HepG2 (cell line): Measurements from ENCODE around the gene FAM120AOS. TPM values are rescaled to one million over a fixed set of nuclear protein-coding genes. Genes with fewer than 3 reads are reported as not detected.

Experiments
- ASH2L ChIP-seq: fragments of 300-600, 200-600 bp; sonication (generic); IDR thresholded peaks from 2 replicates; pipeline ENCODE4 v1.7.0; 2017; ENCODE audit warnings: low read depth, mild to moderate bottlenecking, moderate library complexity, mixed read lengths, low read length; ENCODE audit not compliant: insufficient read length
- ERF ChIP-seq: IDR thresholded peaks from 2 replicates; pipeline ENCODE4 v1.6.1; 2018; ENCODE audit warnings: missing biosample characterization, missing genetic modification reagents
- HDAC1 ChIP-seq: sonication (generic); formaldehyde crosslinking; IDR thresholded peaks from 2 replicates; pipeline ENCODE4 v1.5.1; 2020; ENCODE audit warnings: mild to moderate bottlenecking, missing genetic modification reagents
- HNRNPH1 ChIP-seq: fragments of 200-400 bp; formaldehyde crosslinking; optimal IDR thresholded peaks from 2 replicates; pipeline ENCODE3; 2017; ENCODE audit warnings: mild to moderate bottlenecking, low read depth, low read length
- HNRNPLL ChIP-seq: fragments of 200-400 bp; formaldehyde crosslinking; IDR thresholded peaks from 2 replicates; pipeline ENCODE4 v1.6.1; 2017; ENCODE audit warnings: mild to moderate bottlenecking, low read depth, low read length; ENCODE audit not compliant: poor library complexity, severe bottlenecking
- ISL2 ChIP-seq: sonication (generic); formaldehyde crosslinking; IDR thresholded peaks from 2 replicates; pipeline ENCODE4 v1.5.0; 2020; ENCODE audit warnings: missing genetic modification reagents
- KDM2A ChIP-seq: sonication (generic); formaldehyde crosslinking; IDR thresholded peaks from 2 replicates; pipeline ENCODE4 v1.4.0; 2020; ENCODE audit warnings: low read depth, missing genetic modification reagents, borderline replicate concordance
- KDM4B ChIP-seq: sonication (generic); formaldehyde crosslinking; IDR thresholded peaks from 2 replicates; pipeline ENCODE4 v1.4.0; 2020; ENCODE audit warnings: missing genetic modification reagents
- KDM5B ChIP-seq: sonication (generic); formaldehyde crosslinking; IDR thresholded peaks from 2 replicates; pipeline ENCODE4 v1.4.0; 2020; ENCODE audit warnings: missing genetic modification reagents, mild to moderate bottlenecking, borderline replicate concordance
- MED1 ChIP-seq: sonication (generic); formaldehyde crosslinking; IDR thresholded peaks from 2 replicates; pipeline ENCODE4 v1.4.0; 2020; ENCODE audit warnings: missing genetic modification reagents
- MYC ChIP-seq: sonication (generic); formaldehyde crosslinking; IDR thresholded peaks from 2 replicates; pipeline ENCODE4 v1.9.0; 2021; ENCODE audit warnings: missing genetic modification reagents, borderline replicate concordance
- SNAI1 ChIP-seq: sonication (generic); formaldehyde crosslinking; IDR thresholded peaks from 2 replicates; pipeline ENCODE4 v1.5.0; 2020; ENCODE audit warnings: mild to moderate bottlenecking, missing genetic modification reagents, borderline replicate concordance
- TAF1 ChIP-seq: sonication (generic); formaldehyde crosslinking; IDR thresholded peaks from 2 replicates; pipeline ENCODE4 v1.4.0; 2020; ENCODE audit warnings: missing genetic modification reagents
- ZNF232 ChIP-seq: sonication (generic); formaldehyde crosslinking; IDR thresholded peaks from 2 replicates; pipeline ENCODE4 v1.4.0; 2020; ENCODE audit warnings: missing genetic modification reagents, borderline replicate concordance
- ZNF343 ChIP-seq: sonication (generic); formaldehyde crosslinking; IDR thresholded peaks from 2 replicates; pipeline ENCODE4 v1.4.0; 2020; ENCODE audit warnings: mild to moderate bottlenecking, missing genetic modification reagents
- ZNF350 ChIP-seq: sonication (generic); formaldehyde crosslinking; IDR thresholded peaks from 2 replicates; pipeline ENCODE4 v1.4.0; 2020; ENCODE audit warnings: mild to moderate bottlenecking, low read depth, missing genetic modification reagents, borderline replicate concordance
- ZNF547 ChIP-seq: sonication (generic); formaldehyde crosslinking; IDR thresholded peaks from 2 replicates; pipeline ENCODE4 v1.5.1; 2020; ENCODE audit warnings: mild to moderate bottlenecking, missing genetic modification reagents
- ZNF550 ChIP-seq: sonication (generic); formaldehyde crosslinking; IDR thresholded peaks from 2 replicates; pipeline ENCODE4 v1.4.0; 2020; ENCODE audit warnings: mild to moderate bottlenecking, missing genetic modification reagents, borderline replicate concordance
- ZNF563 ChIP-seq: sonication (generic); formaldehyde crosslinking; IDR thresholded peaks from 2 replicates; pipeline ENCODE4 v1.8.0; 2022; ENCODE audit warnings: mild to moderate bottlenecking, moderate library complexity, missing genetic modification reagents
- ZNF619 ChIP-seq: sonication (generic); formaldehyde crosslinking; IDR thresholded peaks from 2 replicates; pipeline ENCODE4 v1.4.0; 2020; ENCODE audit warnings: mild to moderate bottlenecking, missing genetic modification reagents
- ZNF782 ChIP-seq: sonication (generic); formaldehyde crosslinking; IDR thresholded peaks from 2 replicates; pipeline ENCODE4 v1.4.0; 2020; ENCODE audit warnings: missing genetic modification reagents, mild to moderate bottlenecking, borderline replicate concordance
- polyA plus RNA-seq, 8 experiments: library from polyadenylated mRNA; depleted of rRNA in 3 of 8; stranded (reverse) in 7 of 8; unstranded in 1 of 8; fragments of >200 nt; fragmentation: Illumina TruSeq in 4 of 8; extraction: Trizol in 4 of 8; gene quantifications; 2 replicates each; pipeline versions ENCODE4 v1.2.1 to v1.2.3, GENCODE V29; 2011 to 2016; ENCODE audit warnings: low read depth in 4 of 8, missing spikeins in 1 of 8, mixed read lengths in 1 of 8; ENCODE audit not compliant: insufficient read depth in 1 of 8
- total RNA-seq, 5 experiments: library from RNA; depleted of rRNA; stranded (reverse); fragments of >200 nt; fragmentation: Illumina TruSeq; extraction: Trizol; gene quantifications; 2 replicates each; pipeline ENCODE4 v1.2.3, GENCODE V29; 2016; ENCODE audit warnings: low read depth in 1 of 5
- TF ChIP-seq, protein P1 (sequence below): sonication (generic); formaldehyde crosslinking; IDR thresholded peaks from 2 replicates; pipeline ENCODE4 v1.4.0; 2020; ENCODE audit warnings: mild to moderate bottlenecking, missing genetic modification reagents
- TF ChIP-seq, protein P2 (sequence below): sonication (generic); formaldehyde crosslinking; IDR thresholded peaks from 2 replicates; pipeline ENCODE4 v1.8.1; 2023; ENCODE audit warnings: missing genetic modification reagents, mild to moderate bottlenecking, borderline replicate concordance
- TF ChIP-seq, protein P3 (sequence below): sonication (generic); formaldehyde crosslinking; IDR thresholded peaks from 2 replicates; pipeline ENCODE4 v1.4.0; 2020; ENCODE audit warnings: missing genetic modification reagents, borderline replicate concordance
- TF ChIP-seq, protein P4 (sequence below): sonication (generic); formaldehyde crosslinking; IDR thresholded peaks from 2 replicates; pipeline ENCODE4 v1.4.0; 2020; ENCODE audit warnings: mild to moderate bottlenecking, missing genetic modification reagents

FAM120AOS gene
- total and polyA plus RNA-seq, 2 of the 13 experiments (the other 11 are each of a cell fraction or from before 2014, with no cell fraction given): 28.2 to 34.6 TPM

DNA sequence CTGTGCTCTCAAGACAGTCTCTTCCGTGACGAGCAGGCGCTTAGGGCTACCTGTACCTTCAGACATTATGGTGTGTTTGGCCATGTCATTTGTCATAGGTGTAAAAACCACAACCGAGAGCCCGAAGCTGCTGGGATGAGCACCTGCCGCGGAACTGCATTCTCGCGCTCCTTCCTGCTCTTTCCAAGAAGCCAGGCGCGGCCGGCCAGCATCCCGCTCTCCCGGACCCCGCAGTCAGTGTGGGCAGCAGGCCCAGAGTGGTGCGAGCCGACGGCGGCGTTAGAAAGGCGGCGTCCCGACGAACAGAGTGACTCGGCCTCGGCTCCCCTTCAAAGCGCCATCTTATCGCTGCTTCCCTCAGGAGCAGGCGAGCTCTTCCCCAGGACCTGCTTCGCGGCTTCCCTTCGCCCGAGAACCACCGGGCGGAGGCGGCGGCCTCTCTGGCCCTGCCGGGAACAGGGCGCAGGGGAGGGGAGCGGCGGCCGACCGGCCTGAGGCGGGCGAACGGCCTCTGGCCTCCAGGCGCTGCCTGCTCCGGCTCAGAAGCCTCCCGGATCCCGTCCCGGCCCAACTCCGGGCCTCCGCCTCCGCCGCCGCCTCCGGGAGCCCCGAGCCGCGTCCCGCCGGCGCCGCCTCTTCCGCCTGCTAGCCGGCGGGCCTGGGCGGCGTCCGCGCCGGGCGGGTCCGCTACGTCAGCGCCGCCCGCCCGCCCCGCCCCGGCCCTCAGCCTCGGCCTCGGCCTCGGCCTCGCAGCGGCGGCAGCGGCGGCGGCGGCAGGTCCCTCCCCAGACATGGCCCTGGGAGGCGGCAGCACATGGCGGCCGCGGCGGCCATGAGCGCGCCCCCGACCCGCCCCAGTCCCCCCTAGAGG is 2.2 kb downstream of the FAM120AOS start, which contains the start of gene FAM120A (continued):
- TF ChIP-seq, protein P1, sequence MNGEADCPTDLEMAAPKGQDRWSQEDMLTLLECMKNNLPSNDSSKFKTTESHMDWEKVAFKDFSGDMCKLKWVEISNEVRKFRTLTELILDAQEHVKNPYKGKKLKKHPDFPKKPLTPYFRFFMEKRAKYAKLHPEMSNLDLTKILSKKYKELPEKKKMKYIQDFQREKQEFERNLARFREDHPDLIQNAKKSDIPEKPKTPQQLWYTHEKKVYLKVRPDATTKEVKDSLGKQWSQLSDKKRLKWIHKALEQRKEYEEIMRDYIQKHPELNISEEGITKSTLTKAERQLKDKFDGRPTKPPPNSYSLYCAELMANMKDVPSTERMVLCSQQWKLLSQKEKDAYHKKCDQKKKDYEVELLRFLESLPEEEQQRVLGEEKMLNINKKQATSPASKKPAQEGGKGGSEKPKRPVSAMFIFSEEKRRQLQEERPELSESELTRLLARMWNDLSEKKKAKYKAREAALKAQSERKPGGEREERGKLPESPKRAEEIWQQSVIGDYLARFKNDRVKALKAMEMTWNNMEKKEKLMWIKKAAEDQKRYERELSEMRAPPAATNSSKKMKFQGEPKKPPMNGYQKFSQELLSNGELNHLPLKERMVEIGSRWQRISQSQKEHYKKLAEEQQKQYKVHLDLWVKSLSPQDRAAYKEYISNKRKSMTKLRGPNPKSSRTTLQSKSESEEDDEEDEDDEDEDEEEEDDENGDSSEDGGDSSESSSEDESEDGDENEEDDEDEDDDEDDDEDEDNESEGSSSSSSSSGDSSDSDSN (CRISPR knock-in tag): peak; percentile 94
- TF ChIP-seq KDM5B (CRISPR knock-in tag) (peak; percentile 85), ZNF563 (0 out of 2 replicates have a peak, but pooled peaks have one; percentile 81), ZNF547 (CRISPR knock-in tag) (0 out of 2 replicates have a peak, but pooled peaks have one; percentile 41), ZNF619 (CRISPR knock-in tag) (0 out of 2 replicates have a peak, but pooled peaks have one; percentile 46), SNAI1 (peak; percentile 51; the same call in 1 of the 2 replicates), MYC (CRISPR knock-in tag) (peak; percentile 57), ISL2 (CRISPR knock-in tag) (0 out of 2 replicates have a peak, but pooled peaks have one; percentile 48), KDM4B (CRISPR knock-in tag) (no peak; the same call in 1 of the 2 replicates), ZNF350 (CRISPR knock-in tag) (peak; percentile 37; the same call in 1 of the 2 replicates), HNRNPLL (peak; percentile 62), MED1 (CRISPR knock-in tag) (peak; percentile 34; the same call in 1 of the 2 replicates), ZNF550 (CRISPR knock-in tag) (0 out of 2 replicates have a peak, but pooled peaks have one; percentile 32), KDM2A (peak; percentile 55; the same call in 1 of the 2 replicates), ZNF343 (0 out of 2 replicates have a peak, but pooled peaks have one; percentile 53), ZNF782 (CRISPR knock-in tag) (0 out of 2 replicates have a peak, but pooled peaks have one; percentile 23), TAF1 (CRISPR knock-in tag) (peak; percentile 77), ERF (CRISPR knock-in tag) (peak; percentile 64; the same call in 1 of the 2 replicates), HDAC1 (peak; percentile 68; the same call in 1 of the 2 replicates), ASH2L (peak; percentile 65), ZNF232 (CRISPR knock-in tag) (0 out of 2 replicates have a peak, but pooled peaks have one; percentile 52), HNRNPH1 (no peak)
- TF ChIP-seq, protein P2, sequence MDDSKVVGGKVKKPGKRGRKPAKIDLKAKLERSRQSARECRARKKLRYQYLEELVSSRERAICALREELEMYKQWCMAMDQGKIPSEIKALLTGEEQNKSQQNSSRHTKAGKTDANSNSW (CRISPR knock-in tag): 0 out of 2 replicates have a peak, but pooled peaks have one; percentile 49
- TF ChIP-seq, protein P3, sequence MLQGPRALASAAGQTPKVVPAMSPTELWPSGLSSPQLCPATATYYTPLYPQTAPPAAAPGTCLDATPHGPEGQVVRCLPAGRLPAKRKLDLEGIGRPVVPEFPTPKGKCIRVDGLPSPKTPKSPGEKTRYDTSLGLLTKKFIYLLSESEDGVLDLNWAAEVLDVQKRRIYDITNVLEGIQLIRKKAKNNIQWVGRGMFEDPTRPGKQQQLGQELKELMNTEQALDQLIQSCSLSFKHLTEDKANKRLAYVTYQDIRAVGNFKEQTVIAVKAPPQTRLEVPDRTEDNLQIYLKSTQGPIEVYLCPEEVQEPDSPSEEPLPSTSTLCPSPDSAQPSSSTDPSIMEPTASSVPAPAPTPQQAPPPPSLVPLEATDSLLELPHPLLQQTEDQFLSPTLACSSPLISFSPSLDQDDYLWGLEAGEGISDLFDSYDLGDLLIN (CRISPR knock-in tag): no peak
- TF ChIP-seq, protein P4, sequence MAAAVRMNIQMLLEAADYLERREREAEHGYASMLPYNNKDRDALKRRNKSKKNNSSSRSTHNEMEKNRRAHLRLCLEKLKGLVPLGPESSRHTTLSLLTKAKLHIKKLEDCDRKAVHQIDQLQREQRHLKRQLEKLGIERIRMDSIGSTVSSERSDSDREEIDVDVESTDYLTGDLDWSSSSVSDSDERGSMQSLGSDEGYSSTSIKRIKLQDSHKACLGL: peak; percentile 40; the same call in 1 of the 2 replicates
